Ovary (tissue), 3 donors: ENCODE measurements around the gene ZNF672.

ENCODE experiments used
- EP300 ChIP-seq: sonication (generic); formaldehyde crosslinking; IDR thresholded peaks from one replicate; pipeline ENCODE4 v1.6.1; 2017; ENCODE audit warnings: antibody characterized with exemption
- POLR2A ChIP-seq: fragments of 450-650 bp; IDR thresholded peaks from one replicate; pipeline ENCODE4 v1.6.1; 2017; ENCODE audit warnings: antibody characterized with exemption, mild to moderate bottlenecking, moderate library complexity
- TF ChIP-seq, protein P1 (sequence below), 3 donors: fragments of 450-650 bp in 2 of 3; fragments of 200-600 bp in 1 of 3; IDR thresholded peaks; one replicate each; pipeline versions ENCODE4 v1.5.1 to v1.8.0; 2016 to 2022; ENCODE audit warnings: antibody characterized with exemption in 3 of 3, mild to moderate bottlenecking in 1 of 3
- donor health status: DM: no; HTN: no; CAD: no.

DNA sequence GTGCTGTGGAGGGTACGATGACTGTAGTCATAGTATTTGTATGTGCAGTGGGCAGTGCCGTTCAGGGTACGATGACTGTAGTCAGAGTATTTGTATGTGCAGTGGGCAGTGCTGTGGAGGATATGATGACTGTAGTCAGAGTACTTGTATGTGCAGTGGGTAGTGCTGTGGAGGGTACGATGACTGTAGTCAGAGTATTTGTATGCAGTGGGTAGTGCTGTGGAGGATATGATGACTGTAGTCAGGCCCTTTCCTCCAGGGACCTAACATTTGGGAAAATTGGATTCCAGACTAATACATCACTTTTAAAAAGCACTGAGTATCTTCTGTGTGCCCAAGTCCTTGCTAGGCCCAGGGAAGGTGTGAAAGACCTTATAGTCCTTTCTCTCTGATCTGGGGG, 2.9 kb downstream of the ZNF672 start:
- no peak for TF ChIP-seq EP300
- no peak for TF ChIP-seq POLR2A
- TF ChIP-seq, protein P1, sequence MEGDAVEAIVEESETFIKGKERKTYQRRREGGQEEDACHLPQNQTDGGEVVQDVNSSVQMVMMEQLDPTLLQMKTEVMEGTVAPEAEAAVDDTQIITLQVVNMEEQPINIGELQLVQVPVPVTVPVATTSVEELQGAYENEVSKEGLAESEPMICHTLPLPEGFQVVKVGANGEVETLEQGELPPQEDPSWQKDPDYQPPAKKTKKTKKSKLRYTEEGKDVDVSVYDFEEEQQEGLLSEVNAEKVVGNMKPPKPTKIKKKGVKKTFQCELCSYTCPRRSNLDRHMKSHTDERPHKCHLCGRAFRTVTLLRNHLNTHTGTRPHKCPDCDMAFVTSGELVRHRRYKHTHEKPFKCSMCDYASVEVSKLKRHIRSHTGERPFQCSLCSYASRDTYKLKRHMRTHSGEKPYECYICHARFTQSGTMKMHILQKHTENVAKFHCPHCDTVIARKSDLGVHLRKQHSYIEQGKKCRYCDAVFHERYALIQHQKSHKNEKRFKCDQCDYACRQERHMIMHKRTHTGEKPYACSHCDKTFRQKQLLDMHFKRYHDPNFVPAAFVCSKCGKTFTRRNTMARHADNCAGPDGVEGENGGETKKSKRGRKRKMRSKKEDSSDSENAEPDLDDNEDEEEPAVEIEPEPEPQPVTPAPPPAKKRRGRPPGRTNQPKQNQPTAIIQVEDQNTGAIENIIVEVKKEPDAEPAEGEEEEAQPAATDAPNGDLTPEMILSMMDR (IDR thresholded peaks at IDR 0.05): no peak
